ENCODE results near the gene UQCRC1.

- TF ChIP-seq CTCF (IDR thresholded peaks at IDR 0.05; ENCODE audit: insufficient read depth, low read depth, low read length) (no peak), EZH2 (IDR thresholded peaks at IDR 0.05; ENCODE audit: insufficient read depth, low read length) (no peak)
Observed at GRCh38 chr3:48596157-48596556, 13.3 kb downstream of the UQCRC1 start.

Data from astrocyte (in vitro differentiated cells and primary cell).